H4 (cell line): ENCODE data around the gene NDUFB7. TPM values are rescaled to one million over a fixed set of nuclear protein-coding genes. Genes with fewer than 3 reads are reported as not detected.

Experiments
- DNase-seq: peaks from one replicate; pipeline ENCODE4 v3.0.0-alpha.2; 2015; ENCODE audit warnings: low spot score
- total RNA-seq: library from RNA; depleted of rRNA; stranded (reverse); fragments of >200 nt; shearing (Covaris generic); gene quantifications from 2 replicates; pipeline ENCODE4 v1.2.3, GENCODE V29; 2014; rRNA removed

The NDUFB7 gene
- total RNA-seq, 1 experiment from 2014 or later: 303 TPM

DNA sequence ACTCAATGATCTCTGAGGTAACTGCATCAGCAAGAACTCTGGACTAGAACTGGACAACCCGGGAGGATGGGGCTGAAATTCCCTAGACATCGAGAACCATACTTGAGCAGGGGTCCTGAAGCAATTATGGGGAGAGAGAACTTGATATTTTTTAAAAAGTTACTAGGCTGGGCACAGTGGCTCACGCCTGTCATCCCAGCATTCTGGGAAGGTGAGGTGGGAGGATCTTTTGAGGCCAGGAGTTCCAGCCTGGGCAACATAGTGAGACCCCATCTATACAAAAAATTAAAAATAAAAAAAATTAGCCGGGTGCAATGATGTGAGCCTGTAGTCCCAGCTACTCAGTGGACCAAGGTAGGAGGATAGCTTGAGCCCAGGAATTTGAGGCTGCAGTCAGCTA is 51.3 kb downstream of the NDUFB7 start:
- no peak for DNase-seq

DNA sequence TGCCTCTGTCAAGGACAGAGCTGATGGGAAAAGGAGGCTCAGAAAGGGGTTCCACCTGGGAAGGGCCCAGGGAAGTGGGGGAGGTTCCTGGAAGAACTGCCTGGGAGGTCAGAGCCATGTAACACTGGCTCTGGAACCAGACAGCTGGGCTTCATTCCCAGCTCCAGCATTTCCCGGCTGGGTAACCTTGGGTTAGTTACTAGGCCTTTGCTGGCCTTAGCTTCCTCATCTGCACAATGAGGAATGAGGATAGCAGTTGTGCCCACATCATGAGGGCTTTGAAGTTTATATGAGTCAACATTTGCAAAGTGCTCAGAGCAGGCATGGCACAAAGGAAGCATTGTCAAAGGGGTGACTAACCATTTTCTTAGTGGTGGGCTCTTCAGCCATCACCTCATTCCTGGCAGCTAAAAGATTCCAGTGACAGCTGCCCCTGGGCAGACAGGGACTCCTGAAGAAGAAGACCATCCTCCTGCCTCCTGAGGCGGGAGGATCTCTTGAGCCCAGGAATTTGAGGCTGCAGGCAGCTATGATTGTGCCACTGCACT is 51.9 kb downstream of the NDUFB7 start:
- peak; percentile 95 for DNase-seq

GRCh38 chr19:14519245-14519859 is 52.5 kb downstream of the NDUFB7 start:
- DNase-seq: no peak

DNA sequence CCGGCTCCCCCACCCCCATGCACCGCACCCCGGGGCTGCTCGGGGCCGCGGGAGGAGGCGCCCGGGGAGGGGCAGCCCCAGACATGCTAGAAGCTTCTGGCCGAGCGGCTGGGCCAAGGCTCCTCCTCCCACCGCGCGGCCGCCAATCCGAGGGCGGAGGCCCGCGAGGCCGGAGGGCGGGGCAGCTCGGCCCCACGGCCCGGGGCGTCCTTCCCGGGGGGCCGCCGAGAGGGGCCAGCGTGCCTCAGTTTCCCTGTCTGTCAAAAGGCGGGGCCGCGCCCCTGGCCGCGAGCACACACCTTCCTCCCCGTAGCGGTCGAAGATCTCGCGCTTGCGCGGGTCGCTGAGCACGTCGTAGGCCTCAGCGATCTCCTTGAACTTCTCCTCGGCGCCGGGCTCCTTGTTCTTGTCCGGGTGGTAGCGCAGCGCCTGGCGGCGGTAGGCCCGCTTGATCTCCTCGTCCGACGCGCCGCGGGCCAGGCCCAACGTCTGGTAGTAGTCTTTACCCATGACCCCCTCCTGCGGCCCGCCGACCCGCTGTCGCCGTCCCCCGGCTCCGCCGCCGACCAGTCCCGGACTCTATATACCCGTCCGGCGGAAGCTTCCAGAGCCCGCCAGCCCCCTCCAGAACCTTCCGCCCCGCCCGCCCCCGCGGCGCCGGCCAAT is 53.9 kb downstream of the NDUFB7 start, which contains the start of gene DNAJB1:
Gene DNAJB1 (minus strand): TSS at position 558 of the 666 bp plus-strand sequence. CDS start 48 bp downstream, at position 510.
- peak; percentile 60 for DNase-seq

GRCh38 chr19:14517446-14517839 is 54.4 kb downstream of the NDUFB7 start:
- no peak for DNase-seq

DNA sequence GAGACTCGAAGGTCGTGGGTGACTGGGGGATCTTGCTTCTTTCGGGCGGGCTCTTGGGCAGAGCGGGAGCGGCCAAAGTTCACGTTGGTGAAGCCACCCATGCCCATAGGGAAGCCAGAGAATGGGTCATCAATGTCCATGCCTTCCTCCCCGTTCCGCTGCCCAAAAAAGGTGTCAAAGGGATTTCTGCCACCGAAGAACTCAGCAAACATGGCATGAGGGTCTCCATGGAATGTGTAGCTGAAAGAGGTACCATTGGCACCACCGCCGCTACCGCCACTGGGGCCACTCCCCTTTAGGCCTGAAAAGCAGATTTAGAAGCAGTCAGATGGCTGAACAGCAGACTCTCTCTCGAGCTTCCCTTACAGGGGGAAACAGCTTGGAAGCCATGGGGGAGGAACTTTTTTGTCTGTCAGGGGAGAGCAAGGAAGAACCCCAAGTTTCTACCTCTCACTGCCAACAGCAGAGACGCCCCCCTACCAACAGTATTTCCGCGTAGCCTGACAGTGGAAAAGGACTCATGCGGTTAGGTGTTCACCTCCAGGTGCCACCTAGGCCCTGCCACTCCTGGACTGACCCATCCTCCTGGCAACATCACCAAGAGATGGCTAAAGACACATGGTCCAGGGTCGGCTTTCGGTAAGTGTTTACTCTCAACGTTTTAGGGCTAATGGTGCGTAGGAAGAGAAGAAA is 55.0 kb downstream of the NDUFB7 start:
- no peak for DNase-seq

Other genes starting within 250 kb of the NDUFB7 start
- gene ADGRE5, start 190.6 kb downstream of the NDUFB7 start, total RNA-seq: 9.5 and 13.0 TPM in 2 replicates
- 162 and 211 TPM in 2 replicates for gene DDX39A, start 152.7 kb downstream of the NDUFB7 start, total RNA-seq
- gene PKN1, start 138.8 kb downstream of the NDUFB7 start, total RNA-seq: 19.0 and 28.7 TPM in 2 replicates
- gene PTGER1, start 96.7 kb downstream of the NDUFB7 start, total RNA-seq: not detected in 2 replicates
- 36.5 and 62.6 TPM in 2 replicates for gene GIPC1, start 75.9 kb downstream of the NDUFB7 start, total RNA-seq
- gene DNAJB1, start 53.7 kb downstream of the NDUFB7 start, total RNA-seq: 110 and 137 TPM in 2 replicates
- gene TECR, start 42.5 kb downstream of the NDUFB7 start, total RNA-seq: 80.7 and 124 TPM in 2 replicates
- gene CLEC17A, start 11.0 kb upstream of the NDUFB7 start, total RNA-seq: not detected in 2 replicates
- gene ADGRE3, start 102.8 kb upstream of the NDUFB7 start, total RNA-seq: not detected in 2 replicates
- gene ZNF333, start 118.0 kb upstream of the NDUFB7 start, total RNA-seq: 1.9 and 8.5 TPM in 2 replicates
- 0.12 and 0.76 TPM in 2 replicates for gene ADGRE2, start 206.5 kb upstream of the NDUFB7 start, total RNA-seq